GM18867 (cell line): ENCODE data around the gene ACSS1.

Experiments
- ATAC-seq: cut with Tn5 transposase; IDR thresholded peaks from one replicate; pipeline ENCODE4 v1.9.1; 2021; ENCODE audit warnings: mild to moderate bottlenecking, moderate library complexity; ENCODE audit not compliant: unreplicated experiment

ACSS1 gene

DNA sequence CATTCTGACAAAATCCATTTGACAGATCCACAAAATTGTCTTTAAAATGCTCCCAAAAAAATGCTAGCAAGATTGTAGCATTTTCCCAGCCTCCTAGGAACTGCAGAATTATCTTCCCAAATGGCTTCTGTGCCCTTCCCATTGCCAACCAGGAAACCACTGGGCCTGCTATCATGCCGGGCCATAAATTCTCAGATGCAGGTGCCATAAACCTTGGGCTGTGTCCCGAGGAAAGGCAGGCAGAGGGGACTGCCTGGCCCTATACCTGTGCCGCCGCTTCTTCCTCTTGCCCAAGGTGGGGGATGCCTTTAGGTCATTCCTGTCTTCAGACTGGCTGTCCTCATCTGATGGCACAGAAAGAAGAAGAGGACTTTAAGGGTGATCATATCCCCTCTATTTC lies 21.2 kb upstream of the ACSS1 start:
- ATAC-seq, result no peak

DNA sequence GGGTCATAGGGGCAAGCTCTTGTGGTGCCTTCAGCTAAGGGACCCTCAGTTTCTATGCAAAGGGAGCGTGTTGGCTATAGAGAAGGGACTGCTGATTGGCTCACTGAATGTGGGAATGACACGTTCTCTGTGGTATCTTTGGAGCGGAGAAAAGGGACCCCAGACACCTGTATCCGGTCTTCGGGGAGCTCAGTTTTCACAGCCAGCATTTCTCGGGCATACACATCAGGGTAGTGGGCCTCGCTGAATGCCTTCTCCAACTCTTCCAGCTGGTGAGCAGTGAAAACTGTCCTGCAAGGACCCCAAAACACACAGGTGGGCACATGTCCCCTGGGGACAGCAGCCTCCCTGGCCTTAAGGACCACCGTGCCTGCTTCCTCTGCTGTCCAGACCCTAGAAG lies 20.7 kb upstream of the ACSS1 start:
- ATAC-seq, result no peak

DNA sequence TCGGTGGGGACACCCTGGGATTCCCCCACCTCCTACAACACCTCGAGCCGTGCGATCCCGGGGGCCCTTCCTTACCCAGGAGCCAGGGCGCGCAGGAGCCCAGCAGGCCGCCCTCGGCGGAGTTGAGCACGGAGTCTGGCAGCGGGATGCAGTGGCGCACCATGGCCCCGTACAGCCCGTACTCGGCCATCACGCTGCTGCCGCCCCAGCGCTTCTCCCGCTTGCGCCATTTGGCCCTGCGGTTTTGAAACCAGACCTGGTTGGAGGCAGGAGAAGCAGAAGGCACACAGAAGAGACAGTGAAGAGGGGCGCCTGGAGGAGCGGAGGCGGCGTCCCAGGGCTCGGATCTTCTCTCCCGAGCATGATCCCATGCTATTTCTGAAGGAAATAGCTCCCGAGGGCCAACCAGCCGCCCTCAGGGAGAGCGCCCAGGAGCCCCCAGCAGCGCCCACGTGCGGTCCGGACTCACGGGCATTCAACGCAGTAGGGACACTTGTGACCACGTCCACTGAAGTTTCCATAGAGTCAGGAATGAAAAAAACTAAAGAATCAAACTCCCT lies 19.8 kb upstream of the ACSS1 start:
- no peak for ATAC-seq

DNA sequence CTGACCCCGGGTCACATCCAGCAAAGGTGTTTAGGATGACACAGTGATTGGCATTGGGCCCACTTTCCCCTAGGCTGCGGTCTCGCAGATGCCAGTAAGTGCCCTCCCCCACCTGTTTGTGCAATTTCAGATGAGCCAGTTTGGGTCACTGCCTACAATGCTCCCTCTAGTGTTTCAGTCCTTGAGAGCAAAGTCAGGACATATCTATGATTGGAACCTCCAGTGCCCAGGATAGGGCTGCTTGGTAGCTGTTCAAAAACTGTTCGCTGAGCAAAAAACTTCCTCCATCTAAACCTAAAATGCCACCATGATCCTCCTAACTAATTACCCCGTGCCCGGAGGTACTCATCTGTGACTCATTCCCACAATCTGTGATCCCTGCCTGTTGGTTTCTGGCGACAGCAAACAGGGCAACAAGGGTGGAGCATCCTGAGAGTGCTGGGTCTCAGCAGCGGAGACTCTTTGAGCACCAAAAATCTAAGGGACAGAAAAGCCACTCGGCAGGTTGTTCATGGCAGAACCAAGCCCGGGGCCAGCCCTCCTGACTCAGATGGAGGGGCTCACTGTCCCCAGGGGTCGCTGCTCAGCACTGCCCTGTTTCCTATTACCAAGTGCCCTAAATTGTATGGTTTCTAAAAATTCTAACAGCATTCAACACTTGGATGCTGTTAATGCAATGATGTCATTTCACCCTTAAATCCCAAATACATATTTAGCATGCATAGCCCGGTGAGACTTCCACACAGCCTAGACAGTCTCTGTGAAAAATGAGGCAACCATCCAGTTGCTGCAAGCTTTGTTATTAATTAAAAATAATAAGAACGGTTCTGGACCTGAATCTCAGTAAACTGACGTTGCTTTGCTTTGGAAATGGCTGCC lies 19.0 kb upstream of the ACSS1 start:
- peak; percentile 60 for ATAC-seq

DNA sequence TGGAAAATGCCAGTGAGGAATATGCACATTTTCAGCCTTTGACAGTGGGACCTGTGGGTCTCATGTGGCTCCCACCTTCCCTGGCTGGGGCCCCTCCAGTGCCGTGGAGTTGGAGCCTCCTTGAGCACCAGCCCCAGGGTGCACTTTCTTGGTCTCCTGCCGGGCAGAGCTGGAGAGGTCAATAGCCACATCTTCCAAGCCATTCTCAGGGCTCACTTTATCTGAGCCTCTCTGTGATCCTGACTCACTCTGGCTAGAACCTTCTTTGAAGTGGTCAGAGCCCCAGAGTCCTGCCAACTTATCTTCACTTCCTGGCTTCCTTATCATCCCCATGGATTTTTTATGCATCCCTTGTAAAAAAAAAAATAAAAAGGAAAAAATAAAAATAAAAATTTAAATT lies 18.3 kb upstream of the ACSS1 start:
- no peak for ATAC-seq

DNA sequence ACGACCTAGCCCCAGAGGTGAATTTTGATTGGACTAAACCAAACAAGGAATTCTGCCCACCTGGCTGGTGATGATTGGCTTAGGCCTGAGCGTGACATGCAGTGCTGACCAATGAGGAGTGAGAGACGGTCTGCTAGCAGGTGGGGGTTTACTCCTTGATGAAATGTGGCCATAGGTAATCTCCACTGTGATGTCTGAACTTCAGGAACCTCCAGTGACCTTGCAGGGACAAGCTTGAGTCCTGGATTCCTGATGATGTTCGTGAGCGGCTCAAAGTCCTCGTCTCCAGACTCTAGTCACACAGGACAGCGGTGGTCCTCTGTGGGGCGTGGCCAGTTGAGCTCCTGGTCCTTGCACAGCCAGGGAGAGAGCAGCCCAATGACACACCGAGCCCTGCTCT lies 15.6 kb upstream of the ACSS1 start:
- no peak for ATAC-seq

DNA sequence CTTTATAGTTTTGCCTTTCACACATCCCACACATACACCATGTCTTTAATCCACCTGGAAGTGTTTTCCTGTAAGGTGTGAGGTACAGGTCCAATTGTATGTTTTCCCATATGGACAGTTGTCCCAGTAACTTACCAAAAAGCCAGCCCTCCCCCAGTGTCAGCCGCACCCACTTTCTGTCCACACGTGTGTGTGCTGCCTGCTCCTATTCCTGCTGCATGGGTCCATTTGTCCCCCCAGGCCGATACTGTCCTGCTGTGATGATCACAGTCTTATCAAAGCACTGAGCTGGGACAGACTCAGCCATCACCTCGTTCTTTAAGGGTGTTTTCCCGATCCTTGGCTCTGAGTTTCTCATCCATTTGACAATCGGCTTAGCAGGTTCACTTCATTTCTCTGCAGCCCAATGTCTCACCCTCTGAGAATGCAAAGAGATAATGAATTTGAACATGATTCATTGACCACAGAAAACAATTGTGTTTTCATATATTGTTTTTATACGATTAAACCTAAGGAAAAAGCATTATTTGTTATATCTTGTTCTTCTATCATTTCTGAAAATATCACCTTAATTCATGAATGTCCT lies 14.4 kb upstream of the ACSS1 start:
- no peak for ATAC-seq

DNA sequence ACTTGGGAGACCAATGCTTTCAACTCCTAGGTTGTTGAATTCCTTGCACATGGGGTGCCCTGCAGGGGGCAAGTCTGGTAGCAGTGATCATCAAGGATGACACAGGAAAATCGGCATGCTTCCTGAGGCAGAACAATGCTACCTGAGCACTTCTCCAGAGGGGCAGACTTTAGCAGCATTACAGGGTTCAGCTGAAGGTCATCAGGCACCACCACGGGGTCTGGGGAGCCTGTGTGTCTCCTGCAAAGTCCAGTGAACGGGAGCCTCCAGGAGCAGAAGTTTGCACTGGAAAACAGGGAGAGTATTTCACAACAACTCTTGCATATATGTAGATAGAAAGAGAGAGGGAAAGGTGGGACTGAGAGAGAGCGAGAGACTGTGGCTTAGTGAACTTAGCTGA lies 13.8 kb upstream of the ACSS1 start:
- ATAC-seq, result no peak

DNA sequence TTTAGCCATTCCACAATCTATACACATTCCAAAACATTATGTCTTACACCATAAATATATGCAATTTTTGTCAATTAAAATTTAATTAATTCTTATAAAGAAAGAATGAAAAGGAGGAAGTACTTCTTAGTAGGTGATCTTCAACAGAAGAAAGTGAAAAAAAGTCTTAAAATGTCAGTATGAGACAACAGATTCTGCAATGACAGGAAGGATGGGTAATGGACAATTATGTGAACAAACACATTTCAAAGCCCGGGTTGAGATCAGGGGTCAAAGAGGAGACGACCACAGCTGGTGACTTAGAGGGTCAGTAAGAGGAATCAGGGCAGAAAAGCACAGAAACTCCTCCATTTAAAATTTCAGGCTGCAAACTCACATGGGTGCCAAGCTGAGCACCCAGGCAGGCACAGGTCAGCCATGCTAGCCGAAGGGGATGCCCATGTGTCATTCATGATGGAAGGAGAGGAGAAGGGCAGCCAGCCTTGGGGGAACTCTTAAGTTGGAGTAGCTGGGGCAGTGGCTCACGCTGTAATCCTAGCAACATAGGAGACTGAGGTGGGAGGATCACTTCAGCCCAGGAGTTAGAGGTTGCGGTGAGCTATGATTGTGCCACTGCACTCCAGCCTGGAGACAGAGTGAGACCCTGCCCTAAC lies 13.0 kb upstream of the ACSS1 start:
- ATAC-seq, result no peak

DNA sequence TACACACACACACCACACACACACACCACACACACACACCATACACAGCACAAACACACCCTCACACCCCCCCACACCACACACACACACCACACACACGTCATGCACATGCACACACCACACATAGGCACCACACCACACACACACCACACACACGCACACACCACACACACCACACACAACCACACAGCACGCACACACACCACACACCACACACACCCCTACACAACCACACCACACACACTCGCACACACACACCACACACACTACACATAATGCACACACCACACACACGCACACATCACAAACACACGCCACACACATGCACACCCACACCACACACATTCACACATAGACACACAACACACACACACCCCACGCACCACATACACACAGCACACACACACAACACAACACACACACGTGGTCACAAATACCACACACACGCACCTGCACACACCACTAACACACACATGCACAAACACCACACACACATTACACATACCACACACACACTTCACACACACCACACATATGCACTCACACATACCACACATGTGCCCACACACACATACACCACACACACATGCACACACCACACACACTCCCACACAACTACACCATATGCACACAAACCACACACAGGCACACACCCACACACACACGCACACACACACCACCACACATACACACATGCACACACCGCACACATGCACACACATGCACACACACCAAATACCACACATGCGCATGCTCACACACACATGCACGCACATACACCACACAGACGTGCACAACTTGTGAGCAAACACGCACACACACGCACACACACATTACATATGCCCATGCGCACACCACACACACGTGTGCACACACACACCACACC lies 9.4 kb upstream of the ACSS1 start:
- no peak for ATAC-seq

DNA sequence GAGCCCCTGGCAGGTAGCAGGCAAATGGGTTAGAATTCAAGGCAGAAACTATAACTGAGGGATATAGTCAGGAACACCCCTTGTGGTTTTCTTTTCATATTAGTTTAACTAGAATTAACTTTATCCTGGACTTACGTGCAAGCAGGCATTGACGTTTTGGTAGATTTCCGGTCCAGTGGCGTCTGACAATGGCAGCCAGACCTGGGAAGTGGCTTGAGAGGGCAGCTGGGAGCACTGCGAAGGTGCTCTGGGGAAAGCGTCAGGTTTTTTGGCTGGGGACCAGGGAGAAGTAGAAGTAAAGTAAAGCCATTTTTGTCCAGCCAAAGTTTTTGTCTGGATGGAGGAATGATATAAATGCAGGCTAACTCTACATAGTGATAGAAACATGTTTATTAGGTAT lies 8.4 kb upstream of the ACSS1 start:
- ATAC-seq, result no peak

DNA sequence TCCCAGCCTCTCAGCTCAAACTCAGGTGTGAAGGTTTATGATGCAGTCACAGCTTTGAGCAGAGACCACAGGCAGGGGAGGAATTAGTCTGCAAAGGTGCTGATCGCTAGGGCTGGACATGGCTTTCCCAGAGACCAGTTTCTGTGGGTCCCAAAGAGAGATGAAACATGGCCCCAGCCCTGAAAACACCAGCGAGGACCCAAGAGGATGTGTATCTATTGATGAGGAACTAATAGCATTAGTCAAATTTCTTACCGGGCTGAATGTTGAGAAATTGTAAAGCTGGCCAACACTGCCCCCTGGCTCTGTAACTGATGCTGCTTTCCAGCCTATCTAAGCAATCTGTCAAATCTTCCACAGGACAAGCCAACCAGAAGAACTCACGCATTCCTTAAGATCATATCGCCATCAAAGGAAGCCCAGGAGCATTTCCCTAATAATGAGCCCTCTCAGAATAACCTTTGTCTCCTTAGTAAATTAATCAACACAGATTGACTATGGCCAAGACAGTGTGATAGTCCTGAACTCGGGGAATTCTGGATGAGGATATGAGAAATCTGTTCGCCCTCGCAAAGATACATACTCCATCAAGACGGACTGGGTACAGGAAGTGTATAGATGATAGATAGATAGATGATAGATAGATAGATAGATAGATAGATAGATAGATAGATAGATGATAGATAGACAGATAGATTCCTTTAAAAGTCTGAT lies 7.8 kb upstream of the ACSS1 start:
- ATAC-seq, result peak; percentile 67

DNA sequence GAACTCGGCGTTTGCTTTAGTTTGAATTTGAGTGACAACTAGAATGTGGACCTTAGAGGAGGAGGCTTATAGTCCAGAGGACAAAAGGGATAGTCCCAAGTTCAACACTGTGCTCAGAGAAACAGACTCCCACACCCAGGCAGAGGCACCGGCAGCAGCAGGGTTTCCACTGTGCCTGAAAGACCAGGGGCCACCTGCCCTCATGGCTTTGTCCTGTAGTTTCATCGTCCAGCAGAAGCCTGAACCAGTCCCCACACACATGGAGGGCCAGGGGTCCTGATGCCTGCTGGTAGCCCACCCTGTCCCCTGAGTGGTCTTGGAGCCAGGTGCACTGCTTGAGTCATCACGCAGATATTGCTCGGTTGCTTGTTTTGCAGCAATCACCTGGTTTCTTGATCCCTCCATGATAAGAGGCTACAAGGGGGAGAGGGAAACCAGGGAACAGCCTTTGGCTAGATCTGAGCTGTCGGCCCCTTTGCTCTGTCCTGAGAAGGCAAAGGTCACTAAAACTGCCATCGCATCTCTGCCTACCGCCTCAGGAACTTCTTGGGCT lies 7.2 kb upstream of the ACSS1 start:
- ATAC-seq, result no peak

DNA sequence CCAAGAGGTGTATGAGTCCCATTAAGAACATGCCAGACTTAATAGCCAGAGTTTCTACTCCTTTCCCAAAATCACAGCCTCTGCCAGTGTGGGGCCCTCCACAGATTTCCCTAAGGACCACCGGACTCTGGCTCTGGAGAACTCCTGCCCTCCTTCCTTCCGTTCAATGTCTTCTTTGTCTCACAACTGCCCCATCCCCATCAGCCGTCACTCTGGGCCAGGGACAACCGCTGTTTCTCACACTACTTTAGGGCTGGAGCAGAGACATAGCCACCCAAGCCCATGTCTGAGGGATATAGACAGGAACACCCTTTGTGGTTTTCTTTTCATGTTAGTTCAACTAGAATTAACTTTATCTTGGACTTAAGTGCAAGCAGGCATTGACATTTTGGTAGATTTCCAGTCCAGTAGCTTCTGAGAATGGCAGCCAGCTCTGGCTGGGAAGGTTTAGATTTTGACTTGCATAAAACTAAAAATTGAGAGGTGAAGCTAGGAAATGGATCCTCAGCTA lies 6.7 kb upstream of the ACSS1 start:
- no peak for ATAC-seq

DNA sequence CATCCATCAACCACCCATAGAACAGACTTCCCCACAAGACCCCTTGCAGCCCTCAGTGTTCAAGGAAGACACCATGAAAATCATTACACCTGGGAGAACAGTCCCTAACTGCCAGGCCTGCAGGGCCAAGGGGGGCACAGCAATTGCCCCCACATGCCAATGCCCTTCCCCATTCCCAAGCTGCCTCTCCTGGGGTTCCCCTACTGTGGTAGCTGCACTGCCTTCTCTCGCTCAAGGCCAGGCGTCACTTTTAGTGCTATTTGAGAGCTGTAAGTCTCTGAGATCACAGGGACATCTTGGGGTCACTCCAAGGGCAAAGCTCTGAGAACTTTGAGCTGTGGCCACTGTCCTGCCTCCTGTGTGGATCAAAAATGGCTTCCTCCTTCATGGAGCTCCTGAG lies 6.0 kb upstream of the ACSS1 start:
- ATAC-seq, result no peak

DNA sequence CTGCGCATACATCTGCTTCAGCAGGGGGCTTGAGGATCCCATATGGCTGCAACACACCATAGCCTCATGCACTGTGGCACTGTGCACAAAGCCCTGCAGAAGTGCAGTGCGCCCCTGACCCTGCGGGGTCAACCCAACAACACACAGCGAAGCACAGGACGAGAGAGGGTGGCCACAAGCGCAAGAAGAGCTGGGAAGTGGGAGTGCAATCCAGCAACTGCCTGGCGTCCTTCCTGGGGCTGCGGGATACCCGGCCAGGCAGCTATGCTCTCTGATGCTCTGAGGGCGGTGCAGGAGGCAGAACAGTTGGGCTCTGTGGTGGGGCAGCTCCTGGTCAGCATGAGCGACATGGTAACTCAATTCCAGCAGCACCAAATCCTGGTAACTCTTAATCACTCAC lies 5.6 kb upstream of the ACSS1 start:
- no peak for ATAC-seq

DNA sequence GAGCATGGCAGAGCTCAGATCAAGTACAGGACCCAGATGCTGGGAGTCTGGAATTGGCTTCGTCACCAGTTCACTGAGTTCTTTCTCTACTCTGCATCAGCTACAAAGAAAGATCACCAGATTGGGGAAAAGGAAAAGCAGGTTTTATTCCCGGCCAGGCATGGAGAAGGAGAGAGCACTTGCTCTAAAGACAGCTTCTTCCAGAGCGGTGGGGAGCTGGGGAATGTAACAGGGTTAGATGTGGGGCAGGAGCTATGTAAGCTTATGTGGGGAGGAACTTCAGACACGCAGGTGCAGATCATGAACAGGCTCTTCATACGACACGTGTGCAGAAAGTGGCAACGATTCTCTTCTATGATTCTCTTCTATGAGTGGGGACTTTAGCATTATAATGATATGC lies 4.9 kb upstream of the ACSS1 start:
- ATAC-seq, result no peak

DNA sequence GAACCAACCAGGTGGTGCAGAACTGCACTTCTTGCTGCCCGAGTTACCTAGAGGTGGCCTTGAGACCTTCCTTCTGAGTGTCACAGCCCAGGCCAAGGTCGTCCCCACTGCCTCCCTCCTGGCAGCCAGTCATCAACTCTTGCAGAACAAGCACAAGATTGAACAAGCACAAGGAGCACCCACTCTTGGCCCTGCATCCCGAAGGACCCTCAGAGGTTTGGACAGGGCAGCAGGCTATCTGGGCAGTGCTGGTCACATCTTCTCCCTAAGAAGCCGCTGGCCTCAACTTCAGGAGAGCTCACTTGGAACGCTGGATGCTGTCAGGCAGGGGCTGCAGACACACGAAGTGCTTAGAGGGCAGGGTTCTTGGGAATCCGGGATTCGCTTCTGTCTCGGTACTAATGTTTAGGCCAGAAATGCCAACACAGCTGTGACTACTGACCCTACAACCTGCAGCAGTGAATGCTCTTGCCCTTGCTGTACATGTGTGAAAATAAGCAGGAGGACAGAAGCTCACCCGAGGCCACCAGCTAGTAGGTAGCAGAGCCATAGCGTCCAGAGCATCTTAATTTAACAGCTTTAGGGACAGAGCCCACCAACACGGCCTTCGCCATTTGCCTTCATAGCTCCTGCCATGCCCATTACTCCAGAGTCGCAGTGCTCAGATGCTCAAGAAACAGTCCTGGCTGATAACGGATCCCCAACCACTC lies 4.0 kb upstream of the ACSS1 start:
- no peak for ATAC-seq
